Spleen (tissue), 7 donors: ENCODE data around the gene ZNF552.
"Not testable (repeated sequence)": the region's sequence is repeated elsewhere in the genome, so short reads cannot be mapped to it uniquely, and the experiment has no call there.

Source experiments
- POLR2A ChIP-seq, 3 donors: fragments of 450-650 bp; IDR thresholded peaks; one replicate each; pipeline ENCODE4 v1.5.1; 2017; ENCODE audit warnings: antibody characterized with exemption in 3 of 3, mild to moderate bottlenecking in 1 of 3
- TF ChIP-seq, protein P1 (sequence below), 11 experiments: fragments of 200-600 bp in 7 of 11; fragments of 450-650 bp in 4 of 11; sonication (generic) in 4 of 11; IDR thresholded peaks in 8 of 11; conservative IDR thresholded peaks in 3 of 11; 1 replicate in 7 of 11; 2 replicates in 4 of 11; pipeline versions ENCODE4 v1.4.0 to v1.8.0; 2016 to 2021; ENCODE audit warnings: antibody characterized with exemption in 11 of 11, inconsistent platforms in 4 of 11, mild to moderate bottlenecking in 1 of 11
- donor health status: DM: no; HTN: no; CAD: no; lungs with moderate emphysema.
- donor health status: DM: no; HTN: no; CAD: no.
- donor health status: DM: no; HTN: no; CAD: no.

DNA sequence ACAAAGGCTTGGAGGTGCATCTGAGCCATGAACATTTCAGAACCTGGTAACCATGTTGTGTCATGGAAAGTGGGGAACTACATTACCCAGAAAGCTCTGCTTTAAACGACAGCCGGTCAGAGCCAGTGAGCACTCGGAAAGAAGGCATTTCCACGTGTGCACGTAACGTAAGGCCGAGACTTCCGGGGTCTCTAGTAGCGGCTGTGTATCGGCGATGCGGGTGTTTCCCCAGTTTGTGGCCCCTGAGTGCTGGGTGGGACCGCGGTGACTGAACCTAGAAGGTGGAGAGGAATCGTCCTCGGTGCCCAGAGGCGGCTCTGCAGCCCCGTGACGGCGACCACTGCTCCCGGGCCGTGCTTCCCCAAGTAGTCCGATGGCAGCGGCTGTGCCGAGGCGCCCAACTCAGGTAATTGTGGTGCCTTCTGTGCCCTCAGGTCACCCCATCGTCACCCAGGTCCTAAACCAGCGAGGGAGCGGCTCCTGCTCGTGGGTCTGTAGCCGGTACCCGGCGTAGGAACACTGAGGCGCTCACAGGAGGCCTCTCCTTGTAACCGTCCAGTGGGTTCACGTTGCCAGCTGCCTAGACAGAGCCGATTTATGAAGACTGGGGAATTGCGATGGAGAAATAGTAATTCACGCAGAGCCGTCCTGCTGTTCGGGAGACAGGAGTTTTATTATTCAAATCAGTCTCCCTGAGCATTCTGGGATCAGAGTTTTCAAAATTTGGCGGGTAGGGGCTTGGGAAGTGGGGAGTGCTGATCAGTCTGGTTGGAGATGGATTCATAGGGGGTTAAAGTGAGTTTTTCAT, 35.2 kb upstream of the ZNF552 start, which contains the start of gene ZNF587:
- TF ChIP-seq, protein P1, sequence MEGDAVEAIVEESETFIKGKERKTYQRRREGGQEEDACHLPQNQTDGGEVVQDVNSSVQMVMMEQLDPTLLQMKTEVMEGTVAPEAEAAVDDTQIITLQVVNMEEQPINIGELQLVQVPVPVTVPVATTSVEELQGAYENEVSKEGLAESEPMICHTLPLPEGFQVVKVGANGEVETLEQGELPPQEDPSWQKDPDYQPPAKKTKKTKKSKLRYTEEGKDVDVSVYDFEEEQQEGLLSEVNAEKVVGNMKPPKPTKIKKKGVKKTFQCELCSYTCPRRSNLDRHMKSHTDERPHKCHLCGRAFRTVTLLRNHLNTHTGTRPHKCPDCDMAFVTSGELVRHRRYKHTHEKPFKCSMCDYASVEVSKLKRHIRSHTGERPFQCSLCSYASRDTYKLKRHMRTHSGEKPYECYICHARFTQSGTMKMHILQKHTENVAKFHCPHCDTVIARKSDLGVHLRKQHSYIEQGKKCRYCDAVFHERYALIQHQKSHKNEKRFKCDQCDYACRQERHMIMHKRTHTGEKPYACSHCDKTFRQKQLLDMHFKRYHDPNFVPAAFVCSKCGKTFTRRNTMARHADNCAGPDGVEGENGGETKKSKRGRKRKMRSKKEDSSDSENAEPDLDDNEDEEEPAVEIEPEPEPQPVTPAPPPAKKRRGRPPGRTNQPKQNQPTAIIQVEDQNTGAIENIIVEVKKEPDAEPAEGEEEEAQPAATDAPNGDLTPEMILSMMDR (IDR thresholded peaks at IDR 0.05 in 8 of 11, conservative IDR thresholded peaks at IDR 0.05 in 3 of 11): not testable (repeated sequence)
- TF ChIP-seq POLR2A (IDR thresholded peaks at IDR 0.05): not testable (repeated sequence)
